Psoas muscle (tissue), 8 donors: ENCODE data around the gene COL8A1. TPM values are rescaled to one million over a fixed set of nuclear protein-coding genes. Genes with fewer than 3 reads are reported as not detected.

Source experiments
- ATAC-seq, 4 donors: fragments of 200-7000 bp; cut with Tn5 transposase; one replicate each; pipeline ENCODE4 v1.9.1; 2020; ENCODE audit warnings: moderate library complexity in 3 of 4, mild to moderate bottlenecking in 2 of 4
- DNase-seq, 2 donors: peaks; one replicate each; pipeline ENCODE4 v3.0.0-alpha.2; 2020
- H3K27ac ChIP-seq: fragments of 200-600 bp; one replicate; pipeline ENCODE4 v1.8.0; 2022
- H3K27me3 ChIP-seq, 3 donors: fragments of 200-600 bp in 1 of 3; one replicate each; pipeline versions ENCODE4 v1.6.1 to v1.8.0; 2013 to 2022; ENCODE audit warnings: low read length in 2 of 3, mild to moderate bottlenecking in 2 of 3, moderate library complexity in 1 of 3; ENCODE audit not compliant: insufficient read depth in 3 of 3
- H3K36me3 ChIP-seq, 2 donors: fragments of 200-600 bp in 1 of 2; one replicate each; pipeline versions ENCODE4 v1.6.1 to v1.8.0; 2013 to 2022; ENCODE audit warnings: low read depth in 1 of 2, mild to moderate bottlenecking in 1 of 2, moderate library complexity in 1 of 2; ENCODE audit not compliant: insufficient read depth in 1 of 2
- H3K4me1 ChIP-seq: fragments of 200-600 bp; one replicate; pipeline ENCODE4 v1.8.0; 2022
- H3K4me3 ChIP-seq: fragments of 200-600 bp; one replicate; pipeline ENCODE4 v1.8.0; 2022; ENCODE audit warnings: mild to moderate bottlenecking
- H3K9me3 ChIP-seq: fragments of 200-600 bp; one replicate; pipeline ENCODE4 v1.8.0; 2022
- WGBS, 3 donors: extraction: QIAGEN DNeasy Blood & Tissue Kit; methylation state at CpG; one replicate each; pipeline versions ENCODE4 v1.1.6 to v1.1.7; 2013; 5-methylcytosine and 5-hydroxymethylcytosine counted together
- intact Hi-C, 2 donors: fragments of 100-400 bp; cut with DNase I; formaldehyde crosslinking; loops; one replicate each; pipeline versions ENCODE4 v1.11.0 to v1.14.2; 2022
- polyA plus RNA-seq, 3 donors: library from polyadenylated mRNA; stranded (reverse); fragments of 200-250 nt; gene quantifications; one replicate each; pipeline ENCODE4 v1.2.3, GENCODE V29; 2013
- total RNA-seq, 4 donors: library from RNA; stranded (reverse); fragmentation: NEBNext Ultra II Directional in 2 of 4; extraction: Animal tissue kit (Norgen Biotek cat#: 25700) in 2 of 4; gene quantifications; one replicate each; pipeline versions ENCODE4 v1.2.1 to v1.2.4, GENCODE V29; 2021 to 2023
- TF ChIP-seq, protein P1 (sequence below): fragments of 200-600 bp; IDR thresholded peaks from one replicate; pipeline ENCODE4 v1.8.0; 2022; ENCODE audit warnings: antibody characterized with exemption
- donor health status: healthy with polysubstance abuse.
- donor health status: DM: no; HTN: no; CAD: no; lungs with moderate emphysema.
- donor health status: Bipolar disorder and iron deficiency.
- donor health status: healthy.
- donor health status: DM: yes; HTN: yes; CAD: no.
- donor health status: DM: no; HTN: no; CAD: no.
- donor health status: DM: no; HTN: no; CAD: no.
- donor health status: DM: yes; HTN: yes; CAD: no.

COL8A1 gene
- total and polyA plus RNA-seq, 7 donors = 1.2 to 11.3 (median 2.3) TPM

DNA sequence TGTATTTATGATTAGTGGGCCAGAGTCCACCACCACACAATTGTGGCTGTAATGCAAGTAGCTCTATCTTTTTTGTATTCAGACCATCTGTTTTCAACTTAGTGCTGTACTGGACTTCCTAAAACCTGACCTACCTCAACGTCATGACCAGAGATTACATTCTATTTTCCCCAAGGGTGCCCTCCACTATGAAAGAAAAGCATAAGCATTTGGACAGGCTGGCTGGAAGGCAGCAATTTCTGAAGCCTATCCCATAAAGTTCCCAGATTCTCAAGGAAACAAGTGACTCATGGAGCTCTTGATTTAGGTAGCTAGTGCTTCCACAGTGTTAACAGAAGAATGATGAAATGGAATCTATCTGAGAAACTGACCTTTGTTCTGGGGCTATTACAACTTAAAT, 75.8 kb downstream of the COL8A1 start:
- no peak overlapping the region for H3K27ac ChIP-seq
- TF ChIP-seq, protein P1, sequence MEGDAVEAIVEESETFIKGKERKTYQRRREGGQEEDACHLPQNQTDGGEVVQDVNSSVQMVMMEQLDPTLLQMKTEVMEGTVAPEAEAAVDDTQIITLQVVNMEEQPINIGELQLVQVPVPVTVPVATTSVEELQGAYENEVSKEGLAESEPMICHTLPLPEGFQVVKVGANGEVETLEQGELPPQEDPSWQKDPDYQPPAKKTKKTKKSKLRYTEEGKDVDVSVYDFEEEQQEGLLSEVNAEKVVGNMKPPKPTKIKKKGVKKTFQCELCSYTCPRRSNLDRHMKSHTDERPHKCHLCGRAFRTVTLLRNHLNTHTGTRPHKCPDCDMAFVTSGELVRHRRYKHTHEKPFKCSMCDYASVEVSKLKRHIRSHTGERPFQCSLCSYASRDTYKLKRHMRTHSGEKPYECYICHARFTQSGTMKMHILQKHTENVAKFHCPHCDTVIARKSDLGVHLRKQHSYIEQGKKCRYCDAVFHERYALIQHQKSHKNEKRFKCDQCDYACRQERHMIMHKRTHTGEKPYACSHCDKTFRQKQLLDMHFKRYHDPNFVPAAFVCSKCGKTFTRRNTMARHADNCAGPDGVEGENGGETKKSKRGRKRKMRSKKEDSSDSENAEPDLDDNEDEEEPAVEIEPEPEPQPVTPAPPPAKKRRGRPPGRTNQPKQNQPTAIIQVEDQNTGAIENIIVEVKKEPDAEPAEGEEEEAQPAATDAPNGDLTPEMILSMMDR = no peak
- no peak overlapping the region for H3K4me3 ChIP-seq
- DNase-seq (no peak), ATAC-seq (no peak)
- H3K4me1 ChIP-seq = no peaks in the 10 kb centered on the region
- 10 to 31% (median 12%) methylated on average over 1 of the region's 1 CpG for WGBS, 3 donors
- H3K27me3 ChIP-seq = no peaks in the 10 kb centered on the region
- H3K36me3 ChIP-seq = no peaks in the 10 kb centered on the region
- intact Hi-C loops = no loop called here
- H3K9me3 ChIP-seq = no peaks in the 10 kb centered on the region

DNA sequence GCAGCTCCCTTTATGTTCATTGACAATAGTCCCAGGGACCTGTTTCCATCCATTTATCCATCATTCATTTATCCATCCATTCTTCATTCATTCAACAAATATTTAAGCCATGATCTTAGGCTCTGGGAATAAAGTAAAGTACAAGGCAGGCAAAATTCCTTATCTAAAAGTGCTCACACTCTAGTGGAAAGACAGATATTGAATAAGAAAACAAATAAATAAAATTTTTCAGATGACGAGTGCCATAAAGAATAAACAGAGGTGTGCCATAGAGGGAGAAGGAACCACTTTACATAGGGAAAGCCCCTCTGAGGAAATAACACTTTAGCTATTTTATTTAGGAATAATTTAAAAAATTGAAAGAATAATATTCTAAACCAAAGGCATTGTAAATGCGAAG, 76.2 kb downstream of the COL8A1 start:
- H3K4me3 ChIP-seq = no peak overlapping the region
- no peaks in the 10 kb centered on the region for H3K9me3 ChIP-seq
- ATAC-seq = no peak
- 83 to 91% (median 91%) methylated on average over 2 of the region's 2 CpGs for WGBS, 3 donors
- intact Hi-C loops = no loop called here
- TF ChIP-seq, protein P1 = no peak
- no peaks in the 10 kb centered on the region for H3K4me1 ChIP-seq
- no peak overlapping the region for H3K27ac ChIP-seq
- no peaks in the 10 kb centered on the region for H3K36me3 ChIP-seq
- DNase-seq = no peak
- H3K27me3 ChIP-seq = no peaks in the 10 kb centered on the region

DNA sequence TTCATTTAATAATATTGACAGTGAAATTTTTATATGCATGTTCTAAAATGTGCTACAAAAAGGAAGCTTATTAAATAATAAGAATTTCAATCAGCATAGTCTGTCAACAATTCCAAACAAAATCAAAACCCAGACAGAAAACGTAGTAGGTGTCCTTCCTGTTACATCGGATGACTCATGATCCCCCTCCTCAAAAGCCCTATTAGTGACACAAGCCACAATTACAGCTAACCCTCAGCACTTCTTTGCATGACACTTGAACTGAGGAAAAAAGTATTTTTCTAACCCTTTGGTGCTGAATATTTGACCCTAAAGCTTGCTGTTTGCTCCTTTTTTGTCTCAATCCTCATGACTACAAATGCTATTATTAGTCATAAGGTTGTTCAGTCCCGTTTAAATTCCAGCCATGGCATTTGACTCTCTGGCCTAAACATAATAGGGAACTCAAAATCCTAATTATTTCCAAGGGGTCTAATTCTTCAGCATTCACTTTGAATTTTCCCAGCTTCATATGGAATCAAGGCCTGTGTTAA, 78.1 kb downstream of the COL8A1 start:
- Histone ChIP-seq H3K27me3 (no peaks in the 10 kb centered on the region), H3K9me3 (no peaks in the 10 kb centered on the region), H3K27ac (no peak overlapping the region), H3K36me3 (no peaks in the 10 kb centered on the region), H3K4me3 (no peak overlapping the region), H3K4me1 (no peaks in the 10 kb centered on the region)
- ATAC-seq (no peak), DNase-seq (no peak)
- TF ChIP-seq, protein P1 = no peak
- intact Hi-C loops = no loop called here
- WGBS, 3 donors = 45 to 55% (median 51%) methylated on average over 3 of the region's 3 CpGs

DNA sequence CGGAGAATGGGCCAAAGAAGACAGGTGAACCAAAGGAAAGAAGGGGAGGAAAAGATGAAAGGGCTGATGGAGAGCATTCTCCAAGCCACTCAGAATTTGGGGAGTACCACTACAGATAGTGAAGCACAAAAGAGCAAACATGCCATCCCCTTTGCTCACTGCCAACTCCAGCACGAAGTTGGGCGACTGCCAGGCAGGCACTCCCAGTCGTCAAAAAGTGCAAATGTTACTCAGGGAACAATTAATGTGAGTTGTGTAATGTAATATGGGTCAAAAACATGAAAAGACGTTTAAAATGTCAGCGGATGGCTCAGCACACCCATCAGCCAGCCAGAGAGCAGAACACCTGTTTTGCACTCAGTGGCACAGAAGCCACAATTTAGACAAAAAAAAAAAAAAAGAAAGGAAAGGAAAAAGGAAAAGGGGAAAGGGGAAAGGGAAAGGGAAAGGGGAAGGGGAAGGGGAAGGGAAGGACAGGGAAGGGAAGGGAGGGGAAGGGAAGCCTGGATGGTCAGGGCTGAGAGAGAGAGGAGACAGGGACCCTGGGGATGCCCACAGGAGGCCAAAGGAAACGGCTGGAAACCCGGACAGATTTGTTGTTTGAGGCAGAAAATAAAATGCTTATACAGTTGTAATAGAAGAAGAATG, 82.7 kb downstream of the COL8A1 start:
- H3K27me3 ChIP-seq = no peaks in the 10 kb centered on the region
- H3K4me3 ChIP-seq = no peak overlapping the region
- ATAC-seq (no peak), DNase-seq (peak in 1 of 2 donors; percentile 24)
- H3K9me3 ChIP-seq = no peaks in the 10 kb centered on the region
- H3K36me3 ChIP-seq = no peaks in the 10 kb centered on the region
- WGBS, 3 donors = 14 to 23% (median 18%) methylated on average over 8 of the region's 8 CpGs
- no peaks in the 10 kb centered on the region for H3K4me1 ChIP-seq
- TF ChIP-seq, protein P1 = no peak
- no peak overlapping the region for H3K27ac ChIP-seq
- intact Hi-C loops = no loop called here

DNA sequence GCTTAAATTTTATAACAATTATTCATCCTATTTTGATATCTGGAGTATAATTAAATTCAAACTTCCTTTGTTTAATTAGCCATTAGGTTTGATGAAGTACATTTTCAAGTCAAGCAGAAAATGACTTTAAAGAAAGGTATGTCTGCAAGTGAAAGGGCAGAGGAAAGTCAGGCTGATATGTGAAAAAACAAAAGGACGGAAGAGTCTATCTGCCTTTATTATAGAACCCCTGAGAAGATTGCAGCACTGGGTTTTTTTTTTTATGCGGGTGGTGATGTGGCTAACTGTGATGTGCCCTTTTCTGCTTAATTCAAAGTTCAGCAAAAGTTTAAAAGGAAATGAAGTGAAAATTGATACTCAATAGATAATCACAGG, 83.2 kb downstream of the COL8A1 start:
- 42 to 60% (median 42%) methylated on average over 2 of the region's 2 CpGs for WGBS, 3 donors
- TF ChIP-seq, protein P1 = no peak

More for the DNA sequence above, 83.2 kb downstream of the COL8A1 start:
- Histone ChIP-seq H3K9me3 (no peaks in the 10 kb centered on the region), H3K27me3 (no peaks in the 10 kb centered on the region), H3K4me1 (no peaks in the 10 kb centered on the region), H3K36me3 (no peaks in the 10 kb centered on the region), H3K27ac (no peak overlapping the region), H3K4me3 (no peak overlapping the region)
- ATAC-seq (no peak), DNase-seq (no peak)
- intact Hi-C loops = no loop called here
